Testis (tissue), 3 donors: ENCODE data around the gene HARS2. TPM values are rescaled to one million over a fixed set of nuclear protein-coding genes. Genes with fewer than 3 reads are reported as not detected.

Experiments used
- DNase-seq: peaks from one replicate; pipeline ENCODE4 v3.0.0-alpha.2; 2019
- H3K27ac ChIP-seq, 2 donors: fragments of 200-600 bp; sonication (generic); one replicate each; pipeline ENCODE4 v1.5.1; 2019
- H3K27me3 ChIP-seq: fragments of 200-600 bp; sonication (generic); one replicate; pipeline ENCODE4 v1.5.1; 2019
- H3K36me3 ChIP-seq: fragments of 200-600 bp; sonication (generic); one replicate; pipeline ENCODE4 v1.5.1; 2017; ENCODE audit warnings: low read depth; ENCODE audit errors: missing control alignments
- H3K4me1 ChIP-seq: fragments of 200-600 bp; sonication (generic); one replicate; pipeline ENCODE4 v1.5.1; 2019
- H3K4me3 ChIP-seq, 2 donors: fragments of 200-600 bp; sonication (generic); one replicate each; pipeline ENCODE4 v1.5.1; 2017 to 2019
- H3K9me3 ChIP-seq: fragments of 200-600 bp; sonication (generic); one replicate; pipeline ENCODE4 v1.5.1; 2017
- POLR2A ChIP-seq: fragments of 450-650 bp; IDR thresholded peaks from one replicate; pipeline ENCODE4 v1.6.1; 2017; ENCODE audit warnings: antibody characterized with exemption, mild to moderate bottlenecking, moderate library complexity
- WGBS, 2 donors: methylation state at CpG; one replicate each; pipeline ENCODE4 v1.1.5; 2018; 5-methylcytosine and 5-hydroxymethylcytosine counted together
- intact Hi-C: fragments of 100-400 bp; cut with DNase I; formaldehyde crosslinking; loops from one replicate; pipeline ENCODE4 v1.15.1; 2023; ENCODE audit warnings: low total_unique reads
- polyA plus RNA-seq: library from polyadenylated mRNA; stranded (reverse); fragments of 350-450 nt; fragmentation: Illumina TruSeq; extraction: RNeasy Lipid Tissue Mini Kit (QIAGEN cat#74804); gene quantifications from one replicate; pipeline ENCODE4 v1.2.3, GENCODE V29; 2014; ENCODE audit warnings: low read depth, low replicate concordance; ENCODE audit not compliant: insufficient read depth
- total RNA-seq, 2 donors: library from RNA; depleted of rRNA; stranded (reverse); fragments of >200 nt; gene quantifications; one replicate each; pipeline ENCODE4 v1.2.3, GENCODE V29; 2016
- TF ChIP-seq, protein P1 (sequence below), 3 experiments: fragments of 450-650 bp in 2 of 3; fragments of 200-600 bp in 1 of 3; sonication (generic) in 1 of 3; IDR thresholded peaks; one replicate each; pipeline ENCODE4 v1.5.1; 2016 to 2019; ENCODE audit warnings: antibody characterized with exemption in 3 of 3, mild to moderate bottlenecking in 2 of 3, moderate library complexity in 1 of 3

The HARS2 gene
- total and polyA plus RNA-seq, 3 donors from 2014 or later = 30.8 to 43.1 (median 40.2) TPM

DNA sequence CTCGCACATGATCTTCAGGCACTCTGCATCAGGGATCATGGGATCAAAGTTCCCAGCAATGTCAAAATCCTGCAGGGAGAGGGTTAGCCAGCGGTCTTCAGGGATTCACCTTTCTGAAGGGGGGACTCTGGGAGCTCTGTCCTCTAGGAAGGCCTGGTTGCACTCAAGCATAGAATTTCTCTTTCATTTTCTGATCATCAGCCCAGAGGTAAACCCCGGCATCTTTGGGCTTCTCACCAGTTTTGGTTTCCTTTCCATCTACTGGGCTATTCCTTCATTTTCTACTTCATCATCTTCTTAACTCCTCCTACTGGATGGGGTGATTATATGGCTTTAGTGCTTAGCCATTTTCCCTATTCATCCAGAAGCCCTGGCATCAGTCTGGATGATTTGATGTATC lies 13.3 kb upstream of the HARS2 start:
- no peak overlapping the region for H3K27ac ChIP-seq
- H3K9me3 ChIP-seq = no peaks in the 10 kb centered on the region
- H3K4me3 ChIP-seq = no peak overlapping the region
- no peaks in the 10 kb centered on the region for H3K36me3 ChIP-seq
- DNase-seq = no peak
- intact Hi-C loops = no loop called here
- no peaks in the 10 kb centered on the region for H3K27me3 ChIP-seq
- 87 to 94% methylated on average over 3 of the region's 3 CpGs for WGBS, 2 donors
- no peaks in the 10 kb centered on the region for H3K4me1 ChIP-seq
- TF ChIP-seq, protein P1, sequence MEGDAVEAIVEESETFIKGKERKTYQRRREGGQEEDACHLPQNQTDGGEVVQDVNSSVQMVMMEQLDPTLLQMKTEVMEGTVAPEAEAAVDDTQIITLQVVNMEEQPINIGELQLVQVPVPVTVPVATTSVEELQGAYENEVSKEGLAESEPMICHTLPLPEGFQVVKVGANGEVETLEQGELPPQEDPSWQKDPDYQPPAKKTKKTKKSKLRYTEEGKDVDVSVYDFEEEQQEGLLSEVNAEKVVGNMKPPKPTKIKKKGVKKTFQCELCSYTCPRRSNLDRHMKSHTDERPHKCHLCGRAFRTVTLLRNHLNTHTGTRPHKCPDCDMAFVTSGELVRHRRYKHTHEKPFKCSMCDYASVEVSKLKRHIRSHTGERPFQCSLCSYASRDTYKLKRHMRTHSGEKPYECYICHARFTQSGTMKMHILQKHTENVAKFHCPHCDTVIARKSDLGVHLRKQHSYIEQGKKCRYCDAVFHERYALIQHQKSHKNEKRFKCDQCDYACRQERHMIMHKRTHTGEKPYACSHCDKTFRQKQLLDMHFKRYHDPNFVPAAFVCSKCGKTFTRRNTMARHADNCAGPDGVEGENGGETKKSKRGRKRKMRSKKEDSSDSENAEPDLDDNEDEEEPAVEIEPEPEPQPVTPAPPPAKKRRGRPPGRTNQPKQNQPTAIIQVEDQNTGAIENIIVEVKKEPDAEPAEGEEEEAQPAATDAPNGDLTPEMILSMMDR (IDR thresholded peaks at IDR 0.05) = no peak
- no peak for TF ChIP-seq POLR2A

DNA sequence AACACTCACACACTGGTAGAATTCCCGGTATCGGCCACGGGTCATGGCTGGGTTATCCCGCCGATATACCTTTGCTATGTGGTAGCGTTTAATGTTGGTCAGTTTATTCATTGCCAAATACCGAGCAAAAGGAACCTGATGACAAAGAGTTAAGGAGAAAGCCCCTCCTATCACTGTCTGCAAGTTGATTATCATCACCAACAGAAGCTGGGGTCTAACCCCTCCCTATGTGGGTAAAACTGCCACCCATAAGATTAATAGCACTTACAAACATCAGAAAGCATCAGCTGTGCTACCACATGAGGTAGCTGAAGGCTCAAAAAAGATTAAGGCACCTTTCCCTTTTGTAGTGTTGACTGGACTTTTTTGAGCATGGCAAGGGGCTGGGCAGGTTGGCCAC lies 12.3 kb upstream of the HARS2 start:
- H3K27me3 ChIP-seq = no peaks in the 10 kb centered on the region
- DNase-seq = no peak
- H3K27ac ChIP-seq = no peak overlapping the region
- H3K9me3 ChIP-seq = no peaks in the 10 kb centered on the region
- H3K4me3 ChIP-seq = no peak overlapping the region
- TF ChIP-seq POLR2A = no peak
- TF ChIP-seq, protein P1 (IDR thresholded peaks at IDR 0.05) = no peak
- 96 to 98% methylated on average over 7 of the region's 7 CpGs for WGBS, 2 donors
- intact Hi-C loops = no loop called here
- H3K4me1 ChIP-seq = no peaks in the 10 kb centered on the region
- no peaks in the 10 kb centered on the region for H3K36me3 ChIP-seq

DNA sequence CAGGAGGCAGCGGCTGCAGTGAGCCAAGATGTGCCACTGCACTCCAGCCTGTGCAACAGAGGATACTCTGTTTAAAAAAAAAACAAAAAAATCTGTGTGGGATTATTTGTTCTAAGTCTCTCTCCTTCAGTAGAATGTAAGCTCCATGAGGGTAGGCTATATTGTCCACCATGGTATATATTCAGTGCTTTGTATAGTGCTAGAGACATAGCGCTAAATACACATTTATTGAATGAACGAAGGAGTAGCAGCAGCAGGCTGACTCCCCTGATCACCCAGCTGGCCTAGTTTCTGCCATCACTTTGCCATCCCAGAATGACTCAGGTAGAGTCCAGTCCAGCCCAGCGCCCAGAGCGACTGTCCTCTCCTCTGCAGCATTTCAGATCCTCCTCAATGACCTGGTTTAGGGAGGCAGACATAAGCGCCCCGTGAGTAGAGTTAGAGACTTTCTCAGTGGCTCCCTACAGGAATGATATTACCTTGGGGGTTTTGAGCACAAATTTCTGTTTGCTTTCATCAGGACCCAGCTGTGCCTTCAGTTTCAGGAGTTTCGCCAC lies 801 bp upstream of the HARS2 start:
- intact Hi-C loops = no loop called here
- Histone ChIP-seq H3K36me3 (no peaks in the 10 kb centered on the region), H3K27ac (peak overlapping the region; percentile 14 to 63), H3K27me3 (no peaks in the 10 kb centered on the region), H3K9me3 (no peaks in the 10 kb centered on the region), H3K4me3 (peak overlapping the region; percentile 70 to 83), H3K4me1 (peaks cover 15% of the 10 kb centered on the region)
- TF ChIP-seq, protein P1 (IDR thresholded peaks at IDR 0.05) = no peak
- no peak for TF ChIP-seq POLR2A
- WGBS, 2 donors = 32 to 37% methylated on average over 8 of the region's 8 CpGs
- DNase-seq = no peak

DNA sequence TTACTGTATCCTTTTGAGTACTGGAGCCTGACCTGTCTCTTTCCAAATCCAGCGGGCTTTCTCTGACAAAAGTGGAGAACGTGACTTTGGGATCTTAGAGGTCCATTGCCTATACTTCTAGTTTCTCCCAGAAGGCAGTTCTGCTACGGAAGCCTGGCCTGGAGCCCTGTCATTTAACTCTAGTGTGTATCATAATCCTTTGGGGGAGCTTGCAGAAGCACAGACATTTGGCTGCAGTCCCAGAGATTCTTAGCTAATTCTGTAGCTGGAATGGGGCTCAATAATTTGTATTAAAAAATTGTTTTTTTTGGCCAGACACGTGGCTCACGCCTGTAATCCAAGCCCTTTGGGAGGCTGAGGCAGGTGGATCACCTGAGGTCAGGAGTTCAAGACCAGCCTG lies 3.0 kb downstream of the HARS2 start:
- Histone ChIP-seq H3K4me1 (peaks cover 15% of the 10 kb centered on the region), H3K9me3 (no peaks in the 10 kb centered on the region), H3K27ac (no peak overlapping the region), H3K36me3 (no peaks in the 10 kb centered on the region), H3K4me3 (no peak overlapping the region), H3K27me3 (no peaks in the 10 kb centered on the region)
- intact Hi-C loops = no loop called here
- TF ChIP-seq POLR2A = no peak
- TF ChIP-seq, protein P1 (IDR thresholded peaks at IDR 0.05) = no peak
- 67 to 74% methylated on average over 5 of the region's 5 CpGs for WGBS, 2 donors
- DNase-seq = no peak

DNA sequence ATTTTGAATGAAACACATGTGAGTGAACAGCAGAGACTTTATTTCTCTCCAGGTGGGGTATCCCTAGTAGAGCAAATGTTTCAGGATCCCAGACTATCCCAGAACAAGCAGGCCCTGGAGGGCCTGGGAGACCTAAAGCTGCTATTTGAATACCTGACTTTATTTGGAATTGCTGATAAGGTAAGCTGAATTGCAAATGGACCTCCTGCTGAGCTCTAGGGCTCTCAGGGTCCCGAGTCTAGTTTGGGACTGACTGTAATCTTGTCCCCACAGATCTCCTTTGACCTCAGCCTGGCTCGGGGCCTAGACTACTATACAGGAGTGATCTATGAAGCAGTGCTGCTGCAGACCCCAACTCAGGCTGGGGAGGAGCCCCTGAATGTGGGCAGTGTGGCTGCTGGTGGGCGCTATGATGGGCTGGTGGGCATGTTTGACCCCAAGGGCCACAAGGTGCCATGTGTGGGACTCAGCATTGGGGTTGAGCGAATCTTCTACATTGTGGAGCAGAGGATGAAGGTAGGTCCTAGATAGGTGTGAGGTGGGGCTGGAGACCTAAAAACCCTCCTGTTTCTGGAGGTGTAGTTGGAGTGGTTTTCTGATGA lies 5.7 kb downstream of the HARS2 start:
- intact Hi-C loops = no loop called here

More for the DNA sequence above, 5.7 kb downstream of the HARS2 start:
- no peak overlapping the region for H3K4me3 ChIP-seq
- TF ChIP-seq, protein P1 (IDR thresholded peaks at IDR 0.05) = no peak
- no peak for TF ChIP-seq POLR2A
- no peak for DNase-seq
- H3K4me1 ChIP-seq = peaks cover 24% of the 10 kb centered on the region
- H3K9me3 ChIP-seq = no peaks in the 10 kb centered on the region
- H3K27ac ChIP-seq = no peak overlapping the region
- no peaks in the 10 kb centered on the region for H3K27me3 ChIP-seq
- 93 to 98% methylated on average over 4 of the region's 4 CpGs for WGBS, 2 donors
- no peaks in the 10 kb centered on the region for H3K36me3 ChIP-seq
